Suprapubic skin (tissue), 4 donors: ENCODE data around the gene IFNA5. TPM values are rescaled to one million over a fixed set of nuclear protein-coding genes. Genes with fewer than 3 reads are reported as not detected.

ENCODE experiments used
- DNase-seq, 2 donors: peaks; one replicate each; pipeline ENCODE4 v3.0.0-alpha.2; 2019; ENCODE audit warnings: low spot score in 2 of 2
- H3K27ac ChIP-seq: fragments of 200-600 bp; sonication (generic); one replicate; pipeline ENCODE4 v1.5.1; 2019
- H3K27me3 ChIP-seq: fragments of 200-600 bp; sonication (generic); one replicate; pipeline ENCODE4 v1.5.1; 2019
- H3K36me3 ChIP-seq: fragments of 200-600 bp; sonication (generic); one replicate; pipeline ENCODE4 v1.5.1; 2019
- H3K4me1 ChIP-seq: fragments of 200-600 bp; sonication (generic); one replicate; pipeline ENCODE4 v1.5.1; 2019
- H3K4me3 ChIP-seq: fragments of 200-600 bp; sonication (generic); one replicate; pipeline ENCODE4 v1.5.1; 2019; ENCODE audit warnings: mild to moderate bottlenecking
- H3K9me3 ChIP-seq: fragments of 200-600 bp; sonication (generic); one replicate; pipeline ENCODE4 v1.5.1; 2019
- EP300 ChIP-seq: sonication (generic); formaldehyde crosslinking; IDR thresholded peaks from one replicate; pipeline ENCODE4 v1.6.1; 2017; ENCODE audit warnings: antibody characterized with exemption
- POLR2A ChIP-seq, 2 donors: fragments of 450-650 bp; IDR thresholded peaks; one replicate each; pipeline ENCODE4 v1.6.1; 2017; ENCODE audit warnings: antibody characterized with exemption in 2 of 2, mild to moderate bottlenecking in 2 of 2, moderate library complexity in 2 of 2
- POLR2AphosphoS5 ChIP-seq, 3 donors: sonication (generic); formaldehyde crosslinking; IDR thresholded peaks; one replicate each; pipeline ENCODE4 v1.6.1; 2017; ENCODE audit warnings: antibody characterized with exemption in 3 of 3
- WGBS: methylation state at CpG from one replicate; pipeline ENCODE4 v1.1.5; 2018; 5-methylcytosine and 5-hydroxymethylcytosine counted together
- total RNA-seq, 4 donors: library from RNA; depleted of rRNA; stranded (reverse); fragments of >200 nt; gene quantifications; one replicate each; pipeline ENCODE4 v1.1.0, GENCODE V29; 2016
- TF ChIP-seq, protein P1 (sequence below), 2 donors: fragments of 200-600 bp in 1 of 2; fragments of 450-650 bp in 1 of 2; sonication (generic) in 1 of 2; IDR thresholded peaks; one replicate each; pipeline ENCODE4 v1.5.1; 2016 to 2019; ENCODE audit warnings: antibody characterized with exemption in 2 of 2, mild to moderate bottlenecking in 1 of 2, moderate library complexity in 1 of 2

IFNA5 gene
- total RNA-seq, 4 donors from 2014 or later = not detected

DNA sequence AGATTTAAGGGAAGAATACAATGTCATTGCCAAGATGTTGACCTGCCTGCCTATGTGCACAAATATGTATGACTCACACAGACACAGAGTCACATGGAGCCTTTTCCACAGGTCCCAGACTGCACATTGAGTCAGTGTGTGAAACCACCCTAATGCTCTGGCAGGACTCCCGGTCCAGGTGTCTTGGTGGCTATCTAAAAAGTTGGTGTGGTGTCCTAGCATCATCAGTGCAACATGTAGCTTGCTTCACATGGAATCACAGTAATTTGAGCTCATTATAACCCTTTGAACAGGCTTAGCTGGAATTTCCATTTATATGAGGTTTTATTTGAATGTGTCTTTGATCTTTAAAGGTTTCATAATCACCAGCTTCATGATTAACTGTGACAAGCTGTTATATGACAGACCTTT, 10.7 kb downstream of the IFNA5 start:
- 53% methylated on average over 1 of the region's 1 CpG for WGBS
- H3K4me3 ChIP-seq = no peak overlapping the region
- no peaks in the 10 kb centered on the region for H3K9me3 ChIP-seq
- DNase-seq = no peak
- H3K4me1 ChIP-seq = peaks cover 3% of the 10 kb centered on the region
- H3K27me3 ChIP-seq = no peaks in the 10 kb centered on the region
- H3K27ac ChIP-seq = no peak overlapping the region
- no peaks in the 10 kb centered on the region for H3K36me3 ChIP-seq
- TF ChIP-seq, protein P1, sequence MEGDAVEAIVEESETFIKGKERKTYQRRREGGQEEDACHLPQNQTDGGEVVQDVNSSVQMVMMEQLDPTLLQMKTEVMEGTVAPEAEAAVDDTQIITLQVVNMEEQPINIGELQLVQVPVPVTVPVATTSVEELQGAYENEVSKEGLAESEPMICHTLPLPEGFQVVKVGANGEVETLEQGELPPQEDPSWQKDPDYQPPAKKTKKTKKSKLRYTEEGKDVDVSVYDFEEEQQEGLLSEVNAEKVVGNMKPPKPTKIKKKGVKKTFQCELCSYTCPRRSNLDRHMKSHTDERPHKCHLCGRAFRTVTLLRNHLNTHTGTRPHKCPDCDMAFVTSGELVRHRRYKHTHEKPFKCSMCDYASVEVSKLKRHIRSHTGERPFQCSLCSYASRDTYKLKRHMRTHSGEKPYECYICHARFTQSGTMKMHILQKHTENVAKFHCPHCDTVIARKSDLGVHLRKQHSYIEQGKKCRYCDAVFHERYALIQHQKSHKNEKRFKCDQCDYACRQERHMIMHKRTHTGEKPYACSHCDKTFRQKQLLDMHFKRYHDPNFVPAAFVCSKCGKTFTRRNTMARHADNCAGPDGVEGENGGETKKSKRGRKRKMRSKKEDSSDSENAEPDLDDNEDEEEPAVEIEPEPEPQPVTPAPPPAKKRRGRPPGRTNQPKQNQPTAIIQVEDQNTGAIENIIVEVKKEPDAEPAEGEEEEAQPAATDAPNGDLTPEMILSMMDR (IDR thresholded peaks at IDR 0.05) = no peak
- TF ChIP-seq EP300 = no peak
- TF ChIP-seq POLR2A (IDR thresholded peaks at IDR 0.05) = no peak
- TF ChIP-seq POLR2AphosphoS5 (IDR thresholded peaks at IDR 0.05) = no peak

DNA sequence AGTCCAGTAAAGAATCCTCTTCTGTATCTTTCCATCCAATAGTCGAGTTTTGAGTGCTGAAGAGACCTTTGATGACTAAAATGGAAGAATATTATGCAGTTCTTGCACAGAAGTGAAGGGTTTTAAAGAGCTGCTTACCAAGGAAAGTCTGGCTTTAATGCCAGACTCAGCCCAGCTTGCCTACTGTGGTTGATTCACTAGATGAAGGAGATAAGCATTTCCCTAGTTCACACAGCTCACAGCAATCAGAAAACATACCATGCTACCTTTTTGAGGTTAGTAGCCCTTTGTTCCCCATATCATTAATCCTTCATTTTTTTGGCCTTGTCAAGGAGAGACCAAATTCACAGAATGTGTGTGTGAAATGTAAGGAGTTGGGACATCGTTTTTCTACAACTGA, 15.3 kb downstream of the IFNA5 start:
- 37% methylated on average over 2 of the region's 2 CpGs for WGBS
- no peak for DNase-seq
- no peaks in the 10 kb centered on the region for H3K36me3 ChIP-seq
- no peaks in the 10 kb centered on the region for H3K9me3 ChIP-seq
- H3K27me3 ChIP-seq = no peaks in the 10 kb centered on the region
- no peak overlapping the region for H3K27ac ChIP-seq
- H3K4me3 ChIP-seq = no peak overlapping the region
- peaks cover 3% of the 10 kb centered on the region for H3K4me1 ChIP-seq
- TF ChIP-seq, protein P1 (IDR thresholded peaks at IDR 0.05) = no peak
- no peak for TF ChIP-seq EP300
- TF ChIP-seq POLR2A (IDR thresholded peaks at IDR 0.05) = no peak
- TF ChIP-seq POLR2AphosphoS5 (IDR thresholded peaks at IDR 0.05) = no peak

DNA sequence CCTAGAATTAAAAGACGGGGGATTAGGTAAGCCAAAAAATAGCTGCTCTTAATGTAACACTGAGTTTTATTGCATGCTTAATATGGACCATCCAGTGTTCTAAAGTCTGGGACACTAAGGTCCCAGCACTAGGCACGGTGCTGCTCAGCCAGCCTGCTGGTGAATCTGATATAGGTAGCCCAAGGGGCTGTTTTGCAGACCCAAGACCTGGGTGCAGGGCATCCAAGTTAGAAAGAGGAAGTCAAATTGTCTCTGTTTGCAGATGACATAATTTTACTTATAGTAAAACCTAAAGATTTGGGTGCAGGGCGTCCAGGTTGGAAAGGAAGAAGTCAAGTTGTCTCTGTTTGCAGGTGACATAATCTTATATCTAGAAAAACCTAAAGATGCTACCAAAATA, 17.8 kb downstream of the IFNA5 start:
- no peak for DNase-seq
- no peaks in the 10 kb centered on the region for H3K9me3 ChIP-seq
- H3K4me3 ChIP-seq = no peak overlapping the region
- 73% methylated on average over 3 of the region's 3 CpGs for WGBS
- no peaks in the 10 kb centered on the region for H3K27me3 ChIP-seq
- TF ChIP-seq POLR2A (IDR thresholded peaks at IDR 0.05) (no peak), EP300 (no peak), POLR2AphosphoS5 (IDR thresholded peaks at IDR 0.05) (no peak)
- TF ChIP-seq, protein P1 (IDR thresholded peaks at IDR 0.05) = no peak
- H3K36me3 ChIP-seq = no peaks in the 10 kb centered on the region
- no peak overlapping the region for H3K27ac ChIP-seq
- H3K4me1 ChIP-seq = no peaks in the 10 kb centered on the region

DNA sequence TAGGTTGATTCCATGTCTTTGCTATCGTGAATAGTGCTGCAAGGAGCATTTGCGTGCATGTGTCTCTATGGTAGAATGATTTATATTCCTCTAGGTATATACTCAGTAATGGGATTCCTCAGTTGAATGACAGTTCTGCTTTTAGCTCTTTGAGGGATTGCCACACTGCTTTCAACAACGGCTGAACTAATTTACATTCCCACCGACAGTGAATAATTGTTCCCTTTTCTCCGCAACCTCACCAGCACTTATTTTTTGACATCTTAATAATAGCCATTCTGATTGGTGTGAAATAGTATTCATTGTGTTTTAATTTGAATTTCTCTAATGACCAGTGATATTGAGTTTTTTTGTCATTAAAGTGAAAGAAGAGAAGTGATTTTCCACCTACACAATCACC, 18.5 kb downstream of the IFNA5 start:
- H3K27me3 ChIP-seq = no peaks in the 10 kb centered on the region
- no peak overlapping the region for H3K27ac ChIP-seq
- no peaks in the 10 kb centered on the region for H3K36me3 ChIP-seq
- no peak overlapping the region for H3K4me3 ChIP-seq
- TF ChIP-seq, protein P1 (IDR thresholded peaks at IDR 0.05) = no peak
- TF ChIP-seq POLR2A (IDR thresholded peaks at IDR 0.05) (no peak), EP300 (no peak)
- no peak for DNase-seq
- H3K9me3 ChIP-seq = no peaks in the 10 kb centered on the region
- no peaks in the 10 kb centered on the region for H3K4me1 ChIP-seq
- WGBS = 77% methylated on average over 5 of the region's 5 CpGs

DNA sequence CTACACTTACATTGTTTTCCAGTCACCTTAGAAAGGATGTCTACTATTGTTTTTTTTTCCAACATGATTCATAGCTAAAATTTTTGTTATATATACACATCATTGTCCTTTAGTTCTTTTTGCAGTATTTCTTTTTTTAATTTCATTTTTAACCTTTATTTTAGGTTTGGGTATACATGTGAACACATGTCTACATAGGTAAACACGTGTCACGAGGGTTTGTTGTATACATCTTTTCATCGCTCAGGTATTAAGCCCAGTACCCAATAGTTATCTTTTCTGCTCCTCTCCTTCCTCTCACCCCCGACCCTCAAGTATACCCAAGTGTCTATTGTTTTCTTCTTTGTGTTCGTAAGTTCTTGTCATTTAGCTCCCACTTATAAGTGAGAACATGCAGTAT, 19.0 kb downstream of the IFNA5 start:
- Histone ChIP-seq H3K36me3 (no peaks in the 10 kb centered on the region), H3K4me1 (no peaks in the 10 kb centered on the region), H3K27ac (no peak overlapping the region), H3K4me3 (no peak overlapping the region), H3K9me3 (no peaks in the 10 kb centered on the region), H3K27me3 (peaks cover 3% of the 10 kb centered on the region)
- no peak for DNase-seq
- TF ChIP-seq, protein P1 (IDR thresholded peaks at IDR 0.05) = no peak
- TF ChIP-seq POLR2A (IDR thresholded peaks at IDR 0.05) (no peak), EP300 (no peak), POLR2AphosphoS5 (IDR thresholded peaks at IDR 0.05) (no peak)
- WGBS = 91% methylated on average over 5 of the region's 5 CpGs
